H1 (cell line): ENCODE measurements around the gene DENND1A. TPM values are rescaled to one million over a fixed set of nuclear protein-coding genes. Genes with fewer than 3 reads are reported as not detected.
"Not testable (repeated sequence)": the region's sequence is repeated elsewhere in the genome, so short reads cannot be mapped to it uniquely, and the experiment has no call there.

Experiments used
- CTCF ChIA-PET: fragments of 300-600 bp; sonication (Branson Sonifier 250); formaldehyde crosslinking; loops from one replicate; lab custom pipeline; 2021; ENCODE audit not compliant: partially characterized antibody; lab: Charles Lee
- POLR2A ChIA-PET: fragments of 300-600 bp; sonication (Branson Sonifier 250); formaldehyde crosslinking; loops from one replicate; lab custom pipeline; 2021; ENCODE audit warnings: inconsistent platforms; ENCODE audit not compliant: partially characterized antibody; lab: Charles Lee
- DNase-seq, 2 experiments: peaks; one replicate each; pipeline versions ENCODE4 v3.0.0 to v3.0.0-alpha.2; 2010 to 2022; ENCODE audit warnings: low spot score in 2 of 2, low read depth in 1 of 2, mixed read lengths in 1 of 2
- FAIRE-seq: peaks from 2 replicates; lab custom pipeline; 2011; peaks lifted over from hg19 to GRCh38; lab: Jason Lieb, UNC
- H2AFZ ChIP-seq: 2 replicates; pipeline ENCODE4 v1.8.1; 2012; ENCODE audit warnings: low read length, inconsistent platforms
- H2AK5ac ChIP-seq: 2 replicates; pipeline ENCODE4 v1.6.1; 2013; ENCODE audit warnings: low read depth, low read length
- H2BK120ac ChIP-seq: replicated peaks from 2 replicates; pipeline ENCODE3; 2013; ENCODE audit warnings: low read depth, low read length, inconsistent platforms
- H2BK12ac ChIP-seq: 2 replicates; pipeline ENCODE4 v1.6.1; 2013; ENCODE audit warnings: low read depth, low read length
- H2BK15ac ChIP-seq: 2 replicates; pipeline ENCODE4 v1.6.1; 2013; ENCODE audit warnings: low read length
- H2BK20ac ChIP-seq: 2 replicates; pipeline ENCODE4 v1.6.1; 2013; ENCODE audit warnings: low read length
- H2BK5ac ChIP-seq: 2 replicates; pipeline ENCODE4 v1.6.1; 2013; ENCODE audit warnings: low read depth, low read length
- H3K14ac ChIP-seq: 2 replicates; pipeline ENCODE4 v1.6.1; 2013; ENCODE audit warnings: inconsistent platforms; ENCODE audit not compliant: insufficient read length
- H3K18ac ChIP-seq: 2 replicates; pipeline ENCODE4 v1.6.1; 2013; ENCODE audit warnings: low read length; ENCODE audit errors: extremely low read depth
- H3K23ac ChIP-seq: 2 replicates; pipeline ENCODE4 v1.6.1; 2013; ENCODE audit warnings: inconsistent platforms; ENCODE audit not compliant: insufficient read length
- H3K23me2 ChIP-seq: 2 replicates; pipeline ENCODE4 v1.6.1; 2013; ENCODE audit warnings: low read depth, low read length
- H3K27ac ChIP-seq: 2 replicates; pipeline ENCODE4 v1.6.1; 2011; ENCODE audit warnings: low read depth, low read length, inconsistent platforms
- H3K27me3 ChIP-seq, 4 experiments: replicated peaks in 1 of 4; 1 replicate in 1 of 4; 2 replicates in 3 of 4; pipeline versions ENCODE4 v1.6.1 to v1.8.1; 2011 to 2013; ENCODE audit warnings: low read length in 3 of 4, mild to moderate bottlenecking in 3 of 4, inconsistent platforms in 2 of 4, mixed read lengths in 2 of 4, moderate library complexity in 1 of 4; ENCODE audit not compliant: control insufficient read depth in 3 of 4, insufficient read depth in 3 of 4; ENCODE audit errors: extremely low read depth in 1 of 4
- H3K36me3 ChIP-seq, 4 experiments: 2 replicates each; pipeline versions ENCODE4 v1.6.1 to v1.8.1; 2011 to 2013; ENCODE audit warnings: mild to moderate bottlenecking in 4 of 4, low read length in 3 of 4, moderate library complexity in 2 of 4, control low read depth in 1 of 4, inconsistent platforms in 1 of 4; ENCODE audit not compliant: insufficient read depth in 4 of 4, control insufficient read depth in 2 of 4
- H3K4ac ChIP-seq: replicated peaks from 2 replicates; pipeline ENCODE3; 2013; ENCODE audit warnings: low read length, low read depth, mixed read lengths, inconsistent platforms; ENCODE audit not compliant: insufficient read length
- H3K4me1 ChIP-seq, 4 experiments: replicated peaks in 1 of 4; 1 replicate in 1 of 4; 2 replicates in 3 of 4; pipeline versions ENCODE4 v1.6.1 to v1.8.1; 2011 to 2013; ENCODE audit warnings: low read length in 3 of 4, inconsistent platforms in 2 of 4, mixed read lengths in 1 of 4; ENCODE audit not compliant: insufficient read depth in 4 of 4, control insufficient read depth in 3 of 4
- H3K4me2 ChIP-seq, 2 experiments: 2 replicates each; pipeline versions ENCODE4 v1.6.1 to v1.8.1; 2011 to 2013; ENCODE audit warnings: low read depth in 2 of 2, low read length in 2 of 2, control low read depth in 1 of 2, inconsistent platforms in 1 of 2, mild to moderate bottlenecking in 1 of 2; ENCODE audit not compliant: insufficient read depth in 1 of 2
- H3K4me3 ChIP-seq, 4 experiments: fragments of 200-600, 300-600 bp in 1 of 4; sonication (generic), shearing (Covaris generic), sonication (Bioruptor Twin) in 1 of 4; 2 replicates each; pipeline versions ENCODE4 v1.5.1 to v1.8.1; 2011 to 2016; ENCODE audit warnings: low read length in 4 of 4, low read depth in 3 of 4, control low read depth in 2 of 4, inconsistent platforms in 2 of 4, mild to moderate bottlenecking in 2 of 4, mixed read lengths in 1 of 4, moderate library complexity in 1 of 4; ENCODE audit not compliant: insufficient read depth in 2 of 4; ENCODE audit errors: extremely low read depth in 1 of 4
- H3K56ac ChIP-seq: replicated peaks from 2 replicates; pipeline ENCODE3; 2013; ENCODE audit warnings: low read depth, mild to moderate bottlenecking, mixed read lengths, low read length, inconsistent platforms; ENCODE audit not compliant: insufficient read length
- H3K79me1 ChIP-seq: 2 replicates; pipeline ENCODE4 v1.6.1; 2013; ENCODE audit warnings: low read depth, low read length, control low read depth
- H3K79me2 ChIP-seq, 2 experiments: 2 replicates each; pipeline versions ENCODE4 v1.6.1 to v1.8.1; 2012 to 2013; ENCODE audit warnings: low read length in 2 of 2, mild to moderate bottlenecking in 2 of 2, inconsistent platforms in 1 of 2; ENCODE audit not compliant: insufficient read depth in 2 of 2, control insufficient read depth in 1 of 2
- H3K9ac ChIP-seq, 4 experiments: replicated peaks in 1 of 4; 1 replicate in 1 of 4; 2 replicates in 3 of 4; pipeline versions ENCODE4 v1.6.1 to v1.8.1; 2011 to 2013; ENCODE audit warnings: low read depth in 3 of 4, low read length in 3 of 4, control low read depth in 2 of 4, mild to moderate bottlenecking in 2 of 4, moderate library complexity in 2 of 4, inconsistent platforms in 1 of 4; ENCODE audit errors: extremely low read depth in 1 of 4
- H3K9me3 ChIP-seq, 2 experiments: 2 replicates each; pipeline versions ENCODE4 v1.6.1 to v1.8.1; 2012 to 2013; ENCODE audit warnings: mild to moderate bottlenecking in 2 of 2, moderate library complexity in 2 of 2, control low read depth in 1 of 2, inconsistent platforms in 1 of 2, low read depth in 1 of 2, low read length in 1 of 2, mixed read lengths in 1 of 2; ENCODE audit not compliant: insufficient read depth in 2 of 2
- H4K20me1 ChIP-seq, 2 experiments: replicated peaks in 1 of 2; 2 replicates each; pipeline versions ENCODE3 to v1.8.1; 2011 to 2013; ENCODE audit warnings: inconsistent platforms in 2 of 2, low read length in 2 of 2, mild to moderate bottlenecking in 1 of 2; ENCODE audit not compliant: insufficient read depth in 2 of 2, control insufficient read depth in 1 of 2
- H4K5ac ChIP-seq: 2 replicates; pipeline ENCODE4 v1.6.1; 2013; ENCODE audit warnings: low read length, low read depth, mixed read lengths, inconsistent platforms; ENCODE audit not compliant: insufficient read length
- H4K8ac ChIP-seq: 2 replicates; pipeline ENCODE4 v1.8.0; 2013; ENCODE audit warnings: mild to moderate bottlenecking, moderate library complexity, low read length, inconsistent platforms; ENCODE audit not compliant: insufficient read depth; ENCODE audit errors: extremely low read depth
- H4K91ac ChIP-seq: replicated peaks from 2 replicates; pipeline ENCODE3; 2013; ENCODE audit warnings: low read length, mixed read lengths, inconsistent platforms; ENCODE audit not compliant: insufficient read length
- WGBS, 2 experiments: shearing (Covaris generic) in 1 of 2; methylation state at CpG; one replicate each; pipeline versions ENCODE4 v1.1.6 to v1.1.7; 2013 to 2015; ENCODE audit warnings: low lambda C conversion rate in 2 of 2, mixed read lengths in 2 of 2, inconsistent platforms in 1 of 2, low coverage in 1 of 2, missing lambda C conversion rate in 1 of 2; ENCODE audit not compliant: insufficient replicate concordance in 2 of 2, insufficient coverage in 1 of 2, insufficient read length in 1 of 2; ENCODE audit errors: extremely low coverage in 1 of 2, missing lambda C conversion rate in 1 of 2; 5-methylcytosine and 5-hydroxymethylcytosine counted together
- polyA plus RNA-seq, 7 experiments: library from polyadenylated mRNA; depleted of rRNA in 3 of 7; stranded (reverse) in 5 of 7; unstranded in 2 of 7; fragments of >200 nt in 5 of 7; fragments of 200-250 nt in 2 of 7; gene quantifications; 1 replicate in 5 of 7; 2 replicates in 1 of 7; 4 replicates in 1 of 7; pipeline versions ENCODE4 v1.2.1 to v1.2.3, GENCODE V29; 2011 to 2013; ENCODE audit warnings: missing spikeins in 2 of 7, mixed read lengths in 2 of 7
- total RNA-seq: library from RNA; stranded (reverse); fragmentation: NEBNext Ultra II Directional; extraction: Animal tissue kit (Norgen Biotek cat#: 25700); gene quantifications from 2 replicates; pipeline ENCODE4 v1.2.1, GENCODE V29; 2021

The DENND1A gene
- total and polyA plus RNA-seq, 2 of the 8 experiments (the other 6 are each of a cell fraction or from before 2014, with no cell fraction given), result 24.1 to 26.4 TPM

- H3K4ac ChIP-seq, H3K18ac ChIP-seq, H3K4me2 ChIP-seq, H2BK5ac ChIP-seq, H4K5ac ChIP-seq, H4K91ac ChIP-seq, H3K56ac ChIP-seq, DNase-seq, H4K8ac ChIP-seq, H3K27ac ChIP-seq, FAIRE-seq, H3K4me3 ChIP-seq, H3K4me1 ChIP-seq, POLR2A ChIA-PET, H3K23ac ChIP-seq, H2BK12ac ChIP-seq, H4K20me1 ChIP-seq, H3K36me3 ChIP-seq, H2BK20ac ChIP-seq, H3K9ac ChIP-seq, H2BK120ac ChIP-seq, H3K14ac ChIP-seq, H2AFZ ChIP-seq, H3K79me1 ChIP-seq, H2AK5ac ChIP-seq, H3K79me2 ChIP-seq, H3K27me3 ChIP-seq, H3K23me2 ChIP-seq, H2BK15ac ChIP-seq, H3K9me3 ChIP-seq: not testable (repeated sequence)
- CTCF ChIA-PET, result interaction anchor here (2.9 kb wide), 1 partner anchor 20 kb away, joined by 11 read pairs; no protein-coding TSS in a partner anchor
- WGBS, 2 experiments, result 95% methylated on average over 1 of the region's 1 CpG; no CpG with 5 or more reads in 1 of the 2 experiments
These were observed 501.5 kb downstream of the DENND1A start for GRCh38 chr9:123428450-123428849.
